Endometrial microvascular endothelial cells (primary cell): Measurements from ENCODE around the gene EPHB1. TPM values are rescaled to one million over a fixed set of nuclear protein-coding genes. Genes with fewer than 3 reads are reported as not detected.
"Not testable (repeated sequence)": the region's sequence is repeated elsewhere in the genome, so short reads cannot be mapped to it uniquely, and the experiment has no call there.

Source experiments
- in situ Hi-C: cut with HindIII; loops from 2 replicates; pipeline ENCODE4 v1.10.0; 2017; ENCODE audit warnings: low sequenced_read_pairs, low pct_unique_long_range_greater_than_20kb; ENCODE audit errors: inconsistent ontology term
- total RNA-seq: library from RNA; depleted of rRNA; stranded (reverse); fragments of >200 nt; gene quantifications from one replicate; pipeline ENCODE4 v1.2.3, GENCODE V29; 2015; ENCODE audit errors: inconsistent ontology term

Gene EPHB1
- total RNA-seq, 1 donor from 2014 or later: 0.37 TPM

GRCh38 chr3:134964226-134964625 lies 169.2 kb downstream of the EPHB1 start:
- in situ Hi-C loops: no loop called here

- in situ Hi-C loops: no loop called here
These were observed 170.9 kb downstream of the EPHB1 start for GRCh38 chr3:134965865-134966481.

GRCh38 chr3:134970895-134971294 lies 175.8 kb downstream of the EPHB1 start:
- in situ Hi-C loops: no loop called here

- in situ Hi-C loops: no loop called here
These were observed 176.2 kb downstream of the EPHB1 start for GRCh38 chr3:134971306-134971705.

GRCh38 chr3:134971907-134972306 lies 176.8 kb downstream of the EPHB1 start:
- in situ Hi-C loops: not testable (repeated sequence)

- in situ Hi-C loops: no loop called here
These were observed 177.9 kb downstream of the EPHB1 start for GRCh38 chr3:134972836-134973455.

- in situ Hi-C loops: no loop called here
These were observed 179.6 kb downstream of the EPHB1 start for GRCh38 chr3:134974624-134975023.

- in situ Hi-C loops: no loop called here
These were observed 181.9 kb downstream of the EPHB1 start for GRCh38 chr3:134976948-134977347.

GRCh38 chr3:134978658-134979057 lies 183.6 kb downstream of the EPHB1 start:
- in situ Hi-C loops: no loop called here

GRCh38 chr3:134985864-134986715 lies 191.0 kb downstream of the EPHB1 start:
- in situ Hi-C loops: no loop called here

- in situ Hi-C loops: no loop called here
These were observed 193.6 kb downstream of the EPHB1 start for GRCh38 chr3:134988666-134989065.

GRCh38 chr3:134991003-134991402 lies 195.9 kb downstream of the EPHB1 start:
- in situ Hi-C loops: no loop called here

- in situ Hi-C loops: no loop called here
These were observed 196.5 kb downstream of the EPHB1 start for GRCh38 chr3:134991472-134992010.

GRCh38 chr3:134992180-134992579 lies 197.1 kb downstream of the EPHB1 start:
- in situ Hi-C loops: no loop called here

GRCh38 chr3:134992586-134992985 lies 197.5 kb downstream of the EPHB1 start:
- in situ Hi-C loops: no loop called here

- in situ Hi-C loops: no loop called here
These were observed 198.0 kb downstream of the EPHB1 start for GRCh38 chr3:134993011-134993410.

- in situ Hi-C loops: no loop called here
These were observed 203.1 kb downstream of the EPHB1 start for GRCh38 chr3:134998158-134998557.

GRCh38 chr3:134998855-134999254 lies 203.8 kb downstream of the EPHB1 start:
- in situ Hi-C loops: no loop called here

- in situ Hi-C loops: no loop called here
These were observed 205.4 kb downstream of the EPHB1 start for GRCh38 chr3:135000465-135000864.

- in situ Hi-C loops: not testable (repeated sequence)
These were observed 210.6 kb downstream of the EPHB1 start for GRCh38 chr3:135005616-135006015.
